Mesodermal cell (in vitro differentiated cells): ENCODE measurements around the gene KCNH2.

Experiments
- H3K27ac ChIP-seq: 2 replicates; pipeline ENCODE4 v1.7.0; 2013; ENCODE audit warnings: mild to moderate bottlenecking, low read depth, low read length, moderate library complexity; ENCODE audit not compliant: severe bottlenecking
- H3K36me3 ChIP-seq: 2 replicates; pipeline ENCODE4 v1.7.1; 2013; ENCODE audit warnings: mild to moderate bottlenecking, low read length, moderate library complexity; ENCODE audit not compliant: control insufficient read depth, insufficient read depth
- H3K4me1 ChIP-seq: one replicate; pipeline ENCODE4 v1.7.1; 2013; ENCODE audit warnings: mild to moderate bottlenecking, low read length; ENCODE audit not compliant: insufficient read depth, control insufficient read depth, poor library complexity, severe bottlenecking
- H3K4me3 ChIP-seq: 2 replicates; pipeline ENCODE4 v1.7.0; 2013; ENCODE audit warnings: low read length, control low read depth, mild to moderate bottlenecking; ENCODE audit not compliant: insufficient read depth, poor library complexity, severe bottlenecking; ENCODE audit errors: extremely low read depth
- H3K9me3 ChIP-seq: 2 replicates; pipeline ENCODE4 v1.7.1; 2013; ENCODE audit warnings: mild to moderate bottlenecking, low read length, moderate library complexity; ENCODE audit not compliant: control insufficient read depth
- WGBS, 2 experiments: methylation state at CpG; one replicate each; pipeline ENCODE4 v1.1.5; 2013; ENCODE audit warnings: missing lambda C conversion rate in 2 of 2; ENCODE audit not compliant: insufficient coverage in 2 of 2; 5-methylcytosine and 5-hydroxymethylcytosine counted together

The KCNH2 gene

GRCh38 chr7:150927157-150927955 lies 50.8 kb downstream of the KCNH2 start:
- Histone ChIP-seq H3K4me3 (no peak overlapping the region), H3K4me1 (no peaks in the 10 kb centered on the region), H3K9me3 (no peaks in the 10 kb centered on the region), H3K27ac (no peak overlapping the region), H3K36me3 (no peaks in the 10 kb centered on the region)
- WGBS, 2 experiments, result 51 to 80% methylated on average over 4 of the region's 6 CpGs

- WGBS, 2 experiments, result 93 to 94% methylated on average over 5 to 6 of the region's 7 CpGs
- no peaks in the 10 kb centered on the region for H3K36me3 ChIP-seq
- H3K4me3 ChIP-seq, result no peak overlapping the region
- no peaks in the 10 kb centered on the region for H3K4me1 ChIP-seq
- H3K27ac ChIP-seq, result no peak overlapping the region
- H3K9me3 ChIP-seq, result no peaks in the 10 kb centered on the region
Observed at GRCh38 chr7:150926066-150926465, 52.1 kb downstream of the KCNH2 start.

GRCh38 chr7:150924369-150924781 lies 53.7 kb downstream of the KCNH2 start:
- H3K4me3 ChIP-seq, result no peak overlapping the region
- no peaks in the 10 kb centered on the region for H3K4me1 ChIP-seq
- 79 to 84% methylated on average over 6 to 7 of the region's 10 CpGs for WGBS, 2 experiments
- no peak overlapping the region for H3K27ac ChIP-seq
- H3K9me3 ChIP-seq, result no peaks in the 10 kb centered on the region
- H3K36me3 ChIP-seq, result no peaks in the 10 kb centered on the region

- no CpG with 5 or more reads among the region's 1 CpG for WGBS, 2 experiments
- no peaks in the 10 kb centered on the region for H3K36me3 ChIP-seq
- H3K9me3 ChIP-seq, result no peaks in the 10 kb centered on the region
Observed at GRCh38 chr7:150923802-150924201, 54.3 kb downstream of the KCNH2 start.

GRCh38 chr7:150923196-150923595 lies 54.9 kb downstream of the KCNH2 start:
- Histone ChIP-seq H3K4me3 (no peak overlapping the region), H3K36me3 (no peaks in the 10 kb centered on the region), H3K9me3 (no peaks in the 10 kb centered on the region), H3K4me1 (no peaks in the 10 kb centered on the region), H3K27ac (no peak overlapping the region)

More at GRCh38 chr7:150923802-150924201, 54.3 kb downstream of the KCNH2 start:
- Histone ChIP-seq H3K27ac (no peak overlapping the region), H3K4me3 (no peak overlapping the region), H3K4me1 (no peaks in the 10 kb centered on the region)

- H3K4me3 ChIP-seq, result no peak overlapping the region
- whole genome bisulfite sequencing, 2 experiments, result 91 to 98% methylated on average over 8 to 10 of the region's 10 CpGs
Observed at GRCh38 chr7:150919160-150919559, 59.0 kb downstream of the KCNH2 start.

GRCh38 chr7:150918378-150918777 lies 59.7 kb downstream of the KCNH2 start:
- H3K27ac ChIP-seq, result no peak overlapping the region
- 85 to 97% methylated on average over 6 of the region's 6 CpGs for WGBS, 2 experiments

More at GRCh38 chr7:150919160-150919559, 59.0 kb downstream of the KCNH2 start:
- H3K36me3 ChIP-seq, result no peaks in the 10 kb centered on the region
- no peak overlapping the region for H3K27ac ChIP-seq
- H3K4me1 ChIP-seq, result no peaks in the 10 kb centered on the region
- H3K9me3 ChIP-seq, result no peaks in the 10 kb centered on the region

GRCh38 chr7:150917969-150918368 lies 60.2 kb downstream of the KCNH2 start:
- Histone ChIP-seq H3K4me1 (no peaks in the 10 kb centered on the region), H3K36me3 (no peaks in the 10 kb centered on the region), H3K9me3 (no peaks in the 10 kb centered on the region), H3K4me3 (no peak overlapping the region), H3K27ac (no peak overlapping the region)
- 80 to 89% methylated on average over 3 to 7 of the region's 7 CpGs for WGBS, 2 experiments

More at GRCh38 chr7:150918378-150918777, 59.7 kb downstream of the KCNH2 start:
- Histone ChIP-seq H3K4me3 (no peak overlapping the region), H3K4me1 (no peaks in the 10 kb centered on the region), H3K36me3 (no peaks in the 10 kb centered on the region), H3K9me3 (no peaks in the 10 kb centered on the region)

GRCh38 chr7:150916670-150917069 lies 61.5 kb downstream of the KCNH2 start:
- Histone ChIP-seq H3K27ac (no peak overlapping the region), H3K4me1 (no peaks in the 10 kb centered on the region)
- 87 to 92% methylated on average over 8 to 10 of the region's 10 CpGs for WGBS, 2 experiments

GRCh38 chr7:150914966-150915365 lies 63.2 kb downstream of the KCNH2 start:
- Histone ChIP-seq H3K27ac (no peak overlapping the region), H3K4me3 (no peak overlapping the region), H3K9me3 (no peaks in the 10 kb centered on the region), H3K36me3 (no peaks in the 10 kb centered on the region), H3K4me1 (no peaks in the 10 kb centered on the region)
- 69 to 76% methylated on average over 5 to 6 of the region's 6 CpGs for WGBS, 2 experiments

More at GRCh38 chr7:150916670-150917069, 61.5 kb downstream of the KCNH2 start:
- Histone ChIP-seq H3K9me3 (no peaks in the 10 kb centered on the region), H3K36me3 (no peaks in the 10 kb centered on the region), H3K4me3 (no peak overlapping the region)

GRCh38 chr7:150914196-150914595 lies 63.9 kb downstream of the KCNH2 start:
- H3K36me3 ChIP-seq, result no peaks in the 10 kb centered on the region
- H3K27ac ChIP-seq, result no peak overlapping the region
- H3K4me3 ChIP-seq, result no peak overlapping the region
- no peaks in the 10 kb centered on the region for H3K9me3 ChIP-seq
- WGBS, 2 experiments, result 90 to 96% methylated on average over 3 to 5 of the region's 6 CpGs
- no peaks in the 10 kb centered on the region for H3K4me1 ChIP-seq
